Activated B cell treated with CpG ODN at 0.5 μM for 24 hours (primary cell): ENCODE data around the gene SPATA31A5. TPM values are rescaled to one million over a fixed set of nuclear protein-coding genes. Genes with fewer than 3 reads are reported as not detected.
"Not testable (repeated sequence)": the region's sequence is repeated elsewhere in the genome, so short reads cannot be mapped to it uniquely, and the experiment has no call there.

Experiments
- ATAC-seq: fragments of 200-7000 bp; cut with Tn5 transposase; one replicate; pipeline ENCODE4 v1.10.0; 2021; ENCODE audit warnings: low read depth, mild to moderate bottlenecking, moderate library complexity
- CTCF ChIA-PET: fragments of 350-600 bp; sonication (Branson Sonifier 250); formaldehyde crosslinking; loops from one replicate; lab custom pipeline; 2021; ENCODE audit warnings: antibody characterized with exemption; lab: Charles Lee
- POLR2A ChIA-PET: fragments of 350-600 bp; sonication (Branson Sonifier 250); formaldehyde crosslinking; loops from one replicate; lab custom pipeline; 2021; ENCODE audit warnings: antibody characterized with exemption; lab: Charles Lee
- DNase-seq: peaks from one replicate; pipeline ENCODE4 v3.0.0; 2022
- H3K27ac Mint-ChIP-seq: one replicate; pipeline ENCODE4 v1.8.0; 2020; ENCODE audit warnings: mixed read lengths
- H3K27me3 Mint-ChIP-seq: one replicate; pipeline ENCODE4 v1.8.0; 2021; ENCODE audit warnings: mixed read lengths
- H3K36me3 Mint-ChIP-seq: one replicate; pipeline ENCODE4 v1.8.0; 2021; ENCODE audit warnings: low read depth, mixed read lengths
- H3K4me1 Mint-ChIP-seq: one replicate; pipeline ENCODE4 v1.8.0; 2021; ENCODE audit warnings: mixed read lengths
- H3K4me3 Mint-ChIP-seq: one replicate; pipeline ENCODE4 v1.8.0; 2020; ENCODE audit warnings: mild to moderate bottlenecking, mixed read lengths
- H3K9me3 Mint-ChIP-seq: one replicate; pipeline ENCODE4 v1.8.0; 2020; ENCODE audit warnings: mixed read lengths
- intact Hi-C: fragments of 100-400 bp; cut with micrococcal nuclease; formaldehyde crosslinking; loops from one replicate; pipeline ENCODE4 v1.15.1; 2024
- total RNA-seq: library from RNA; stranded (reverse); gene quantifications from 2 replicates; pipeline ENCODE4 v1.2.3, GENCODE V29; 2022

Gene SPATA31A5
- not detected in 2 replicates for total RNA-seq

DNA sequence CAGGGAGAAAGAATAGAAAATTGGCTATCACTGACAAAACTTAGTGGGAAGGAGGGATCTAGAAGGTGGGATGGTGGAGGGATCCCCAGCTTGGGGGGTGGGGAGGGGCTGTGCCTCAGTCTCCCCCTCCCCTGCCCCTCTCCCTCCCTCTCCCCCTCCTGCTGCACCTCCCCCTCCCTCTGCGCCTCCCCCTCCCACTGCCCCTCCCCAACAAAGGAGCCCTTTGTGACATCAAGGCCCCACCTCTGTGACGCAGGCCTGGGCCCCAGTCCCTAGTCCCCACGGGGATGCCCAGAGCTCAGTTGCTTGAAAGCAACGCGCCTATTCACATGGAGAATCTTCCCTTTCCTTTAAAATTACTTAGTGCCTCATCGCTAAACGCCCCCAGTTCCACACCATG, at the start of gene SPATA31A5:
SPATA31A5 (plus strand) TSS at position 301 of the 400 bp plus-strand sequence; CDS start at position 330, 29 bp downstream.
- CTCF ChIA-PET, H3K9me3 Mint-ChIP-seq: not testable (repeated sequence)

DNA sequence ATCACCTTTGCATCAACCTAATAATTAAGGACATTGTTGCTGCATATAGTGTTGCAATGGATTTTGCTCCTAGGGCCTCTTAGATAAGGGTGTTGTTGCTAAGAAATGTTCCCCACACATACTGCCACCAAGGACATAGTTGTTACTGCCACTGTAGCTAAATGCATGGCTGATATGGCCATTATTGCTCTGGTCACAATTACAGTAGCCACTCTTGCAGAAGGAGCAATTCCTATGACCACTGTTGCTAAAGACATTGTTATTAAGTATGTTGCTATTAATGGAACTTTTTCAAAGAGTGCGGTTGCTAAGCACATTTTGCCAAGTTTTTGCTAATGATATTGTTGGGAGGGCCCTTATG, 48.8 kb downstream of the SPATA31A5 start:
- H3K27me3 Mint-ChIP-seq, POLR2A ChIA-PET, DNase-seq, H3K36me3 Mint-ChIP-seq, H3K4me1 Mint-ChIP-seq, CTCF ChIA-PET, H3K27ac Mint-ChIP-seq, H3K9me3 Mint-ChIP-seq, intact Hi-C loops, H3K4me3 Mint-ChIP-seq, ATAC-seq: not testable (repeated sequence)

More for the DNA sequence above, at the start of gene SPATA31A5:
- H3K4me3 Mint-ChIP-seq, POLR2A ChIA-PET, H3K27me3 Mint-ChIP-seq, ATAC-seq, DNase-seq, intact Hi-C loops, H3K4me1 Mint-ChIP-seq, H3K36me3 Mint-ChIP-seq, H3K27ac Mint-ChIP-seq: not testable (repeated sequence)

DNA sequence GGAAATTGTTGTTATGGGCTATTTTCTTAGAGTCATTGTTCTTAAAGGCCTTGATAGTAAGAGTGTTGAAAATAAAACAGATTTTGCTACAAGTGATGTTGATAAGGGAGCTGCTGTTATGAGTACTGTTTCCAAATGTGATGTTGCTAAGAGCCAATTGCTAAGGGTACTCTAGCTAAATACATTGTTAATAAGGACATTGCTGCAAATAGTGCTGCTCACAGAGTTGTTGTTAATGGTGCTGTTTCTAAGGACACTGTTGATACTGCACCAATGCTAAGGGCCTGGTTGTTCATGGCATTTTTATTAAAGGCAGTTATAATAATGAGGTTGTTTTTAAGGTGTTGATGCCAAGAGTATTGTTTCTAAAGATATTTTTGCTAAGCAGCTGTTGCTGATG, 52.2 kb downstream of the SPATA31A5 start:
- ATAC-seq, H3K4me1 Mint-ChIP-seq, H3K9me3 Mint-ChIP-seq, CTCF ChIA-PET, H3K27ac Mint-ChIP-seq, DNase-seq, H3K27me3 Mint-ChIP-seq, H3K36me3 Mint-ChIP-seq, H3K4me3 Mint-ChIP-seq, intact Hi-C loops, POLR2A ChIA-PET: not testable (repeated sequence)
